ENCODE data around the gene SMO. TPM values are rescaled to one million over a fixed set of nuclear protein-coding genes. Genes with fewer than 3 reads are reported as not detected.

Gene SMO
- total RNA-seq, 1 experiment from 2014 or later: 12.8 TPM

DNA sequence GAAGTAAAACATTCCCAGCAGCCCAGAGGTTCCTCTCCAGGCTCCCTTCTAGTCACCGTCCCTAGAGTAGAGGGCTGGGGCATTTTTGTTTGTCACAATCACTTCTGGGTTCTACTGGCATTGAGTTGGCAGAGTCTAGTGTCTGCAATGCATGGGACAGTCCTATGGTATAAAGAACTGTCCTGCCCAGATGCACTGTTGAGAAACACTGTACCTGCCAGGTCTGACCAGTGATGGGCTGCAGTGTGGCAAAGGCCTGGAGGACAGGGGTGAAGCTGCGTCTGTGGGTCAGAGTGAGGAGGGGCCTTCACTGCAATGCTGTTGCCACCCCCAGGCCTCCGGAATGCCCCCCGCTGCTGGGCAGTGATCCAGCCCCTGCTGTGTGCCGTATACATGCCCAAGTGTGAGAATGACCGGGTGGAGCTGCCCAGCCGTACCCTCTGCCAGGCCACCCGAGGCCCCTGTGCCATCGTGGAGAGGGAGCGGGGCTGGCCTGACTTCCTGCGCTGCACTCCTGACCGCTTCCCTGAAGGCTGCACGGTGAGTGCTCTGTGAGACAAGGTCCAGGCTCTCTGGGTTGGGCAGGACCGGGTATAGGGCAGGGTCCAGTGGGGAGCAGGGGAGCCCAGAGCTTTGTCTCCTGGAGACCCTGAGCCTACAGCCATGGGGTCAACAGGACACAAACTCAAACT, 14.8 kb downstream of the SMO start (continued):
- no peak for TF ChIP-seq SIN3A (IDR thresholded peaks at IDR 0.05; ENCODE audit: low read depth)
- TF ChIP-seq, protein P1, sequence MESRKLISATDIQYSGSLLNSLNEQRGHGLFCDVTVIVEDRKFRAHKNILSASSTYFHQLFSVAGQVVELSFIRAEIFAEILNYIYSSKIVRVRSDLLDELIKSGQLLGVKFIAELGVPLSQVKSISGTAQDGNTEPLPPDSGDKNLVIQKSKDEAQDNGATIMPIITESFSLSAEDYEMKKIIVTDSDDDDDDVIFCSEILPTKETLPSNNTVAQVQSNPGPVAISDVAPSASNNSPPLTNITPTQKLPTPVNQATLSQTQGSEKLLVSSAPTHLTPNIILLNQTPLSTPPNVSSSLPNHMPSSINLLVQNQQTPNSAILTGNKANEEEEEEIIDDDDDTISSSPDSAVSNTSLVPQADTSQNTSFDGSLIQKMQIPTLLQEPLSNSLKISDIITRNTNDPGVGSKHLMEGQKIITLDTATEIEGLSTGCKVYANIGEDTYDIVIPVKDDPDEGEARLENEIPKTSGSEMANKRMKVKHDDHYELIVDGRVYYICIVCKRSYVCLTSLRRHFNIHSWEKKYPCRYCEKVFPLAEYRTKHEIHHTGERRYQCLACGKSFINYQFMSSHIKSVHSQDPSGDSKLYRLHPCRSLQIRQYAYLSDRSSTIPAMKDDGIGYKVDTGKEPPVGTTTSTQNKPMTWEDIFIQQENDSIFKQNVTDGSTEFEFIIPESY (IDR thresholded peaks at IDR 0.05; ENCODE audit: extremely low read depth, insufficient replicate concordance, low read length): no peak
- TF ChIP-seq ELF1 (IDR thresholded peaks at IDR 0.05; ENCODE audit: borderline replicate concordance, low read depth): no peak

DNA sequence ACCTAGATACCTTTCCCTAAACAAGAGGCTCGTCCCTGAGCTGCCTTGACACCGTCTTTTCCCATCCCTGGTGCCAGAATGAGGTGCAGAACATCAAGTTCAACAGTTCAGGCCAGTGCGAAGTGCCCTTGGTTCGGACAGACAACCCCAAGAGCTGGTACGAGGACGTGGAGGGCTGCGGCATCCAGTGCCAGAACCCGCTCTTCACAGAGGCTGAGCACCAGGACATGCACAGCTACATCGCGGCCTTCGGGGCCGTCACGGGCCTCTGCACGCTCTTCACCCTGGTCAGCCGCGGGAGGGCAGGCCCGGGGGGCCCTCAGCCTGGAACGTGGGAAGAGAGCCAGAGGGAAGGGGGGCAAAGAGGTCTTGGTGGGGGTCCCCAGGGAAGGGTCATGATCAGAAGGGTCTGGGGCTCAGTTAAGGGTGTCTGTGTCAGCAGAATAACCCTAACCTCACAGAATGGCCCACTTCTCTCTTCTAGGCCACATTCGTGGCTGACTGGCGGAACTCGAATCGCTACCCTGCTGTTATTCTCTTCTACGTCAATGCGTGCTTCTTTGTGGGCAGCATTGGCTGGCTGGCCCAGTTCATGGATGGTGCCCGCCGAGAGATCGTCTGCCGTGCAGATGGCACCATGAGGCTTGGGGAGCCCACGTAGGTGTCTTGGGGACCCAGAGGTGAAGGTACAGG, 16.8 kb downstream of the SMO start:
- H3K79me2 ChIP-seq (ENCODE audit: insufficient read depth, low read length): no peaks in the 10 kb centered on the region
- no peaks in the 10 kb centered on the region for H3K9me2 ChIP-seq (ENCODE audit: insufficient read depth)
- no peak overlapping the region for H3K4me3 ChIP-seq (replicated peaks in 1 of 2; ENCODE audit: low read depth in 1 of 2, low read length in 2 of 2)
- ChIA-PET RAD21 (ENCODE audit: low non-redundant PET in 1 of 2, low total read pairs in 2 of 2, uncharacterized antibody in 2 of 2, unreplicated experiment in 2 of 2) (no interaction called here), CTCF (no interaction called here), POLR2A (no interaction called here)
- no peaks in the 10 kb centered on the region for H3K4me1 ChIP-seq (ENCODE audit: control insufficient read depth in 1 of 2, insufficient read depth in 2 of 2, low read length in 2 of 2)
- intact Hi-C loops (cut with micrococcal nuclease): no loop called here
- DNase-seq (ENCODE audit: low read depth, low spot score) (no peak), ATAC-seq (no peak)
- no peak for TF ChIP-seq EZH2phosphoT487 (IDR thresholded peaks at IDR 0.05; ENCODE audit: borderline replicate concordance)
- no peak for TF ChIP-seq POLR2A (IDR thresholded peaks at IDR 0.05; ENCODE audit: borderline replicate concordance, extremely low read depth, insufficient read depth, insufficient read length)
- no peak for TF ChIP-seq CEBPB (IDR thresholded peaks at IDR 0.05; ENCODE audit: low read depth)
- no peak overlapping the region for H3K27ac ChIP-seq (ENCODE audit: low read depth, low read length)
- H4K20me1 ChIP-seq (ENCODE audit: insufficient read depth): no peaks in the 10 kb centered on the region
- no peak overlapping the region for H3K9ac ChIP-seq (ENCODE audit: low read length)
- no peak overlapping the region for H2AFZ ChIP-seq (ENCODE audit: low read depth, low read length, poor library complexity, severe bottlenecking)
- H3K9me3 ChIP-seq (ENCODE audit: control insufficient read depth in 1 of 2, insufficient read depth in 1 of 2, low read depth in 1 of 2, low read length in 2 of 2): no peaks in the 10 kb centered on the region
- no peaks in the 10 kb centered on the region for H3K36me3 ChIP-seq (ENCODE audit: control insufficient read depth in 1 of 2, insufficient read depth in 2 of 2, low read length in 2 of 2)
- no TSS peak for BruUV-seq (replicated peaks)
- no peaks in the 10 kb centered on the region for H3K27me3 ChIP-seq (ENCODE audit: insufficient read depth, low read length)
- no peak overlapping the region for H3K4me2 ChIP-seq (ENCODE audit: low read length)
